WTC11 (cell line): Measurements from ENCODE around the gene NKX3-2. TPM values are rescaled to one million over a fixed set of nuclear protein-coding genes. Genes with fewer than 3 reads are reported as not detected.
A peak's percentile ranks its signal among the peaks of the same experiment; 100 is the strongest.

Experiments
- ATAC-seq: fragments of 200-7000 bp; cut with Tn5 transposase; 2 replicates; pipeline ENCODE4 v1.10.0; 2021; ENCODE audit warnings: mild to moderate bottlenecking, moderate library complexity
- CTCF ChIA-PET: fragments of 300-600 bp; sonication (Branson Sonifier 250); formaldehyde crosslinking; loops from one replicate; lab custom pipeline; 2021; ENCODE audit warnings: antibody characterized with exemption; lab: Charles Lee
- POLR2A ChIA-PET: fragments of 350-600 bp; sonication (Branson Sonifier 250); formaldehyde crosslinking; loops from one replicate; lab custom pipeline; 2021; ENCODE audit warnings: antibody characterized with exemption; lab: Charles Lee
- DNase-seq: peaks from one replicate; pipeline ENCODE4 v3.0.0; 2021; ENCODE audit warnings: low spot score
- H3K27ac Mint-ChIP-seq: 2 replicates; pipeline ENCODE4 v1.8.0; 2021; ENCODE audit warnings: mixed read lengths
- H3K27me3 Mint-ChIP-seq: 2 replicates; pipeline ENCODE4 v1.8.0; 2021; ENCODE audit warnings: low read depth, mild to moderate bottlenecking, moderate library complexity, mixed read lengths
- H3K36me3 Mint-ChIP-seq: 2 replicates; pipeline ENCODE4 v1.8.0; 2021; ENCODE audit warnings: mixed read lengths
- H3K4me1 Mint-ChIP-seq: 2 replicates; pipeline ENCODE4 v1.8.0; 2022; ENCODE audit warnings: mixed read lengths
- H3K4me3 Mint-ChIP-seq: 2 replicates; pipeline ENCODE4 v1.8.0; 2021; ENCODE audit warnings: mild to moderate bottlenecking, moderate library complexity, mixed read lengths
- H3K9me3 Mint-ChIP-seq: 2 replicates; pipeline ENCODE4 v1.8.0; 2021; ENCODE audit warnings: mixed read lengths
- FOXJ3 ChIP-seq: sonication (generic); formaldehyde crosslinking; IDR thresholded peaks from 2 replicates; pipeline ENCODE4 v1.9.0; 2021; ENCODE audit warnings: missing genetic modification reagents, mild to moderate bottlenecking, borderline replicate concordance
- NFATC4 ChIP-seq: fragments of 250-450 bp; sonication (Bioruptor Pico); IDR thresholded peaks from 2 replicates; pipeline ENCODE4 v1.9.0; 2021; ENCODE audit warnings: mild to moderate bottlenecking
- NR3C1 ChIP-seq: sonication (generic); formaldehyde crosslinking; conservative IDR thresholded peaks from 2 replicates; pipeline ENCODE4 v1.8.1; 2023; ENCODE audit warnings: low read depth, mild to moderate bottlenecking, missing genetic modification reagents
- OVOL2 ChIP-seq: fragments of 250-450 bp; sonication (Bioruptor Pico); IDR thresholded peaks from 2 replicates; pipeline ENCODE4 v1.9.0; 2021; ENCODE audit warnings: mild to moderate bottlenecking, borderline replicate concordance
- PRRX2 ChIP-seq: fragments of 250-450 bp; sonication (Bioruptor Pico); IDR thresholded peaks from 2 replicates; pipeline ENCODE4 v1.8.0; 2021; ENCODE audit warnings: mild to moderate bottlenecking
- RORB ChIP-seq: fragments of 250-450 bp; sonication (Bioruptor Pico); IDR thresholded peaks from 2 replicates; pipeline ENCODE4 v1.9.0; 2021; ENCODE audit warnings: mild to moderate bottlenecking
- SMAD4 ChIP-seq: sonication (generic); formaldehyde crosslinking; IDR thresholded peaks from 2 replicates; pipeline ENCODE4 v1.8.0; 2022; ENCODE audit warnings: mild to moderate bottlenecking, missing genetic modification reagents
- TCF7 ChIP-seq: sonication (generic); formaldehyde crosslinking; IDR thresholded peaks from 2 replicates; pipeline ENCODE4 v1.8.0; 2022; ENCODE audit warnings: mild to moderate bottlenecking, low read depth, missing genetic modification reagents, moderate library complexity
- ZNF138 ChIP-seq: sonication (generic); formaldehyde crosslinking; conservative IDR thresholded peaks from 2 replicates; pipeline ENCODE4 v1.8.1; 2022; ENCODE audit warnings: mild to moderate bottlenecking, moderate library complexity, missing genetic modification reagents
- ZNF317 ChIP-seq: sonication (generic); formaldehyde crosslinking; IDR thresholded peaks from 2 replicates; pipeline ENCODE4 v1.8.1; 2023; ENCODE audit warnings: low read depth, mild to moderate bottlenecking, moderate library complexity, missing genetic modification reagents, borderline replicate concordance
- total RNA-seq: library from RNA; stranded (reverse); gene quantifications from 3 replicates; pipeline ENCODE4 v1.2.3, GENCODE V29; 2021
- TF ChIP-seq, protein P1 (sequence below): sonication (generic); formaldehyde crosslinking; IDR thresholded peaks from 2 replicates; pipeline ENCODE4 v1.8.1; 2023; ENCODE audit warnings: mild to moderate bottlenecking, missing genetic modification reagents, borderline replicate concordance
- TF ChIP-seq, protein P2 (sequence below): fragments of 250-450 bp; sonication (Bioruptor Pico); IDR thresholded peaks from 2 replicates; pipeline ENCODE4 v1.9.0; 2021; ENCODE audit warnings: mild to moderate bottlenecking, borderline replicate concordance
- TF ChIP-seq, protein P3 (sequence below): fragments of 250-450 bp; sonication (Bioruptor Pico); conservative IDR thresholded peaks from 2 replicates; pipeline ENCODE4 v1.9.0; 2021; ENCODE audit warnings: mild to moderate bottlenecking
- TF ChIP-seq, protein P4 (sequence below): sonication (generic); formaldehyde crosslinking; conservative IDR thresholded peaks from 2 replicates; pipeline ENCODE4 v1.8.1; 2022; ENCODE audit warnings: mild to moderate bottlenecking, missing genetic modification reagents
- TF ChIP-seq, protein P5 (sequence below): fragments of 250-450 bp; sonication (Bioruptor Pico); IDR thresholded peaks from 2 replicates; pipeline ENCODE4 v1.9.0; 2021; ENCODE audit warnings: moderate library complexity, mild to moderate bottlenecking, inconsistent platforms, borderline replicate concordance
- TF ChIP-seq, protein P6 (sequence below): sonication (generic); formaldehyde crosslinking; IDR thresholded peaks from 2 replicates; pipeline ENCODE4 v1.8.1; 2023; ENCODE audit warnings: mild to moderate bottlenecking, missing genetic modification reagents

Gene NKX3-2
- total RNA-seq, 1 experiment from 2014 or later: 0.07 TPM

DNA sequence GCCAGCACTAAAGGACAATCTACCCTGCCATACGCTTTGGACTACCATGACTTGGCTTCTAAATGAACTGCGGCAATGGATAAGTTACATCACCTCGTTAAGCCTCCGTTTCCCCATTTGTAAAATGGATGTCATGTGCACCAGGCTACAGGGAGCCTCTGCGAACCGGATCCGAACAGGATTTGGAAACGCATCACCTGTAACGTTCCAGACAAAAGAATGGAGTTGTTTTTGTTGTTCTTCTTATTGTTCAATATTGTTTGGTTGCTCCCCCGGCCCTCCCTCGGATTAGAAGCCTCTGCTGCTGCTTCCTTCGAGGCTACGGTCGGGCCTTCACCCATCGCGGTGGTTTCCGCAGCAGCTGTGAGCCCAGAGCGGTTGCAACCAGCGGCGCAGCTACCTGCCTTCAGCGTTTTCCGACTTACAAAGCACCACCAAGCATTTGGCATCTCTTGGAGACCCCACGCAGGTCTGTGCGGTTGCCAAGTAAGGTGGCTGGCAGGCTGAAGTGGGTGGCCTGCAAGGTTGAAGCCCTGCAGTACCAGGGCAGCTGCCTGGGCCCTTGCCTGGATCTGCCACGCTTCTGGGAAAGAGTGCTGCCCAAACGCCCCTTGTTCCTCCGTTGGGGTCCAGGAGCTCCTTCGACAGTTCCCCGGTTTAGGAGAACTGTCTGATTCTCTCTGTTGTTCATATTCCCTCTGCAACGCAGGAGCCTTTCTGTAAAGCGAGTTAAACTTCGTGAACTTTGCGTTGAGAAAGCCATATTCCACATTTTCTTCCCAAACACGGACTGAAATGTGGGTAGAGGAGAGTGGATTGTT, 7.1 kb downstream of the NKX3-2 start:
- Mint-ChIP-seq H3K9me3 (no peaks in the 10 kb centered on the region), H3K27ac (no peak overlapping the region), H3K36me3 (peaks cover 7% of the 10 kb centered on the region; the same call in 1 of the 2 replicates), H3K27me3 (peaks cover 100% of the 10 kb centered on the region), H3K4me3 (no peak overlapping the region; the same call in 1 of the 2 replicates), H3K4me1 (peaks cover 87% of the 10 kb centered on the region)
- ChIA-PET CTCF (interaction anchor here (0.6 to 1.0 kb wide), 3 partner anchors 13 to 1275 kb away, joined by 3 to 7 read pairs (median 4); partner anchors contain the start of gene RAB28), POLR2A (no interaction called here)
- no peak for DNase-seq
- TF ChIP-seq, protein P1, sequence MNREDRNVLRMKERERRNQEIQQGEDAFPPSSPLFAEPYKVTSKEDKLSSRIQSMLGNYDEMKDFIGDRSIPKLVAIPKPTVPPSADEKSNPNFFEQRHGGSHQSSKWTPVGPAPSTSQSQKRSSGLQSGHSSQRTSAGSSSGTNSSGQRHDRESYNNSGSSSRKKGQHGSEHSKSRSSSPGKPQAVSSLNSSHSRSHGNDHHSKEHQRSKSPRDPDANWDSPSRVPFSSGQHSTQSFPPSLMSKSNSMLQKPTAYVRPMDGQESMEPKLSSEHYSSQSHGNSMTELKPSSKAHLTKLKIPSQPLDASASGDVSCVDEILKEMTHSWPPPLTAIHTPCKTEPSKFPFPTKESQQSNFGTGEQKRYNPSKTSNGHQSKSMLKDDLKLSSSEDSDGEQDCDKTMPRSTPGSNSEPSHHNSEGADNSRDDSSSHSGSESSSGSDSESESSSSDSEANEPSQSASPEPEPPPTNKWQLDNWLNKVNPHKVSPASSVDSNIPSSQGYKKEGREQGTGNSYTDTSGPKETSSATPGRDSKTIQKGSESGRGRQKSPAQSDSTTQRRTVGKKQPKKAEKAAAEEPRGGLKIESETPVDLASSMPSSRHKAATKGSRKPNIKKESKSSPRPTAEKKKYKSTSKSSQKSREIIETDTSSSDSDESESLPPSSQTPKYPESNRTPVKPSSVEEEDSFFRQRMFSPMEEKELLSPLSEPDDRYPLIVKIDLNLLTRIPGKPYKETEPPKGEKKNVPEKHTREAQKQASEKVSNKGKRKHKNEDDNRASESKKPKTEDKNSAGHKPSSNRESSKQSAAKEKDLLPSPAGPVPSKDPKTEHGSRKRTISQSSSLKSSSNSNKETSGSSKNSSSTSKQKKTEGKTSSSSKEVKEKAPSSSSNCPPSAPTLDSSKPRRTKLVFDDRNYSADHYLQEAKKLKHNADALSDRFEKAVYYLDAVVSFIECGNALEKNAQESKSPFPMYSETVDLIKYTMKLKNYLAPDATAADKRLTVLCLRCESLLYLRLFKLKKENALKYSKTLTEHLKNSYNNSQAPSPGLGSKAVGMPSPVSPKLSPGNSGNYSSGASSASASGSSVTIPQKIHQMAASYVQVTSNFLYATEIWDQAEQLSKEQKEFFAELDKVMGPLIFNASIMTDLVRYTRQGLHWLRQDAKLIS (CRISPR knock-in tag): no peak
- TF ChIP-seq FOXJ3: no peak
- no peak for TF ChIP-seq ZNF138 (CRISPR knock-in tag)
- TF ChIP-seq, protein P2, sequence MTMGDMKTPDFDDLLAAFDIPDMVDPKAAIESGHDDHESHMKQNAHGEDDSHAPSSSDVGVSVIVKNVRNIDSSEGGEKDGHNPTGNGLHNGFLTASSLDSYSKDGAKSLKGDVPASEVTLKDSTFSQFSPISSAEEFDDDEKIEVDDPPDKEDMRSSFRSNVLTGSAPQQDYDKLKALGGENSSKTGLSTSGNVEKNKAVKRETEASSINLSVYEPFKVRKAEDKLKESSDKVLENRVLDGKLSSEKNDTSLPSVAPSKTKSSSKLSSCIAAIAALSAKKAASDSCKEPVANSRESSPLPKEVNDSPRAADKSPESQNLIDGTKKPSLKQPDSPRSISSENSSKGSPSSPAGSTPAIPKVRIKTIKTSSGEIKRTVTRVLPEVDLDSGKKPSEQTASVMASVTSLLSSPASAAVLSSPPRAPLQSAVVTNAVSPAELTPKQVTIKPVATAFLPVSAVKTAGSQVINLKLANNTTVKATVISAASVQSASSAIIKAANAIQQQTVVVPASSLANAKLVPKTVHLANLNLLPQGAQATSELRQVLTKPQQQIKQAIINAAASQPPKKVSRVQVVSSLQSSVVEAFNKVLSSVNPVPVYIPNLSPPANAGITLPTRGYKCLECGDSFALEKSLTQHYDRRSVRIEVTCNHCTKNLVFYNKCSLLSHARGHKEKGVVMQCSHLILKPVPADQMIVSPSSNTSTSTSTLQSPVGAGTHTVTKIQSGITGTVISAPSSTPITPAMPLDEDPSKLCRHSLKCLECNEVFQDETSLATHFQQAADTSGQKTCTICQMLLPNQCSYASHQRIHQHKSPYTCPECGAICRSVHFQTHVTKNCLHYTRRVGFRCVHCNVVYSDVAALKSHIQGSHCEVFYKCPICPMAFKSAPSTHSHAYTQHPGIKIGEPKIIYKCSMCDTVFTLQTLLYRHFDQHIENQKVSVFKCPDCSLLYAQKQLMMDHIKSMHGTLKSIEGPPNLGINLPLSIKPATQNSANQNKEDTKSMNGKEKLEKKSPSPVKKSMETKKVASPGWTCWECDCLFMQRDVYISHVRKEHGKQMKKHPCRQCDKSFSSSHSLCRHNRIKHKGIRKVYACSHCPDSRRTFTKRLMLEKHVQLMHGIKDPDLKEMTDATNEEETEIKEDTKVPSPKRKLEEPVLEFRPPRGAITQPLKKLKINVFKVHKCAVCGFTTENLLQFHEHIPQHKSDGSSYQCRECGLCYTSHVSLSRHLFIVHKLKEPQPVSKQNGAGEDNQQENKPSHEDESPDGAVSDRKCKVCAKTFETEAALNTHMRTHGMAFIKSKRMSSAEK (CRISPR knock-in tag): no peak
- no peak for ATAC-seq

DNA sequence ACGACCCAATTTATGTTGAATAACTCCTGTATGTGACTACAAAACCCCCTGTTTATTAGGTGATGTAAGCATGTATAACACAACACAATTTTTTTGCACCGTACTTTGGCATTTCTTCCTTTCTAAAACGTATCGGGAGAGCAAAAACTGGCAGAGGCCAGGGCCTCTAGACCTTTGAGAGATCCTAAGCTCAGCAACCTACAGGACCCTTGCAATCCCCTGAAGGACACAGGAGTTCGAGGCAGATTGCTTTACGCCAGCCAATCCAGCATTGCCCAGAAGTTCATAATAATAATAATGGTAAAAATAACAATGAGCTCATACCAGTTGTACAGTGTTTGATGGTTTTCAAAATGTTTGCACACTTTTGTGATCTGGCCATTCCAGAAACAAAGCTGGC, 7.7 kb downstream of the NKX3-2 start:
- Mint-ChIP-seq H3K4me3 (peak overlapping the region; percentile 8; the same call in 1 of the 2 replicates), H3K27ac (no peak overlapping the region), H3K27me3 (peaks cover 100% of the 10 kb centered on the region), H3K4me1 (peaks cover 91% of the 10 kb centered on the region), H3K36me3 (peaks cover 7% of the 10 kb centered on the region; the same call in 1 of the 2 replicates), H3K9me3 (no peaks in the 10 kb centered on the region)
- no peak for ATAC-seq
- CTCF ChIA-PET: interaction anchor here (0.6 to 1.0 kb wide), 3 partner anchors 12 to 1275 kb away, joined by 3 to 7 read pairs (median 4); partner anchors contain the start of gene RAB28
- POLR2A ChIA-PET: no interaction called here
- DNase-seq: no peak
- TF ChIP-seq, protein P3, sequence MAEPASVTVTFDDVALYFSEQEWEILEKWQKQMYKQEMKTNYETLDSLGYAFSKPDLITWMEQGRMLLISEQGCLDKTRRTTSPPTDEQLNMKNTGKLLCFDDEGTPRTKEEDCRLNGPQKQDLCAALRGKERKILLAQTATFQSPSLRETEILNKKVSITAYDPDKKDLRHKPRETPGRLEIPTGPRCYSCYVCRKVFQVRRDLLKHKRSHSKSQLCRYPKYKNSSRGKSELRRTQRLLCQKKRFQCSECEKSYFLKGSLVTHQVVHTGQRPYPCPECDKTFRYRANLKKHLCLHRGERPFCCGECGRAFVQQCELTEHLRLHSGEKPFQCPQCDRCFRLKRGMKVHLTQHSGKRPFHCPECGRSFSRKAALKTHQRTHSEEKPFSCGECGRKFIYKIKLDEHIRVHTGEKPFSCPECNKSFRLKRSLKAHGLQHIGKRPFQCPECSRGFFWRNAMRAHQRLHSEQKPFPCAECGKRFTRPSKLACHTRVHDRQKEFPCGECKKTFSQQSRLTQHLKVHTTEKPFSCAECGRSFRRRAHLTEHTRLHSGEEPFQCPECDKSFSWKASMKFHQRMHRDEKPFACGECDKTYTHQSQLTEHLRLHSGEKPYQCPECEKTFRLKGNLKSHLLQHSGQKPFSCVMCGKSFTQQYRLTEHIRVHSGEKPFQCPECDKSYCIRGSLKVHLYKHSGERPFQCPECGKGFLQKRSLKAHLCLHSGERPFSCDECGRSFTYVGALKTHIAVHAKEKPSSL (CRISPR knock-in tag): no peak
- TF ChIP-seq RORB (CRISPR knock-in tag) (no peak), NR3C1 (CRISPR knock-in tag) (no peak), OVOL2 (CRISPR knock-in tag) (no peak), SMAD4 (CRISPR knock-in tag) (no peak), NFATC4 (CRISPR knock-in tag) (no peak), PRRX2 (CRISPR knock-in tag) (no peak), TCF7 (no peak), ZNF317 (CRISPR knock-in tag) (no peak)
- TF ChIP-seq, protein P4, sequence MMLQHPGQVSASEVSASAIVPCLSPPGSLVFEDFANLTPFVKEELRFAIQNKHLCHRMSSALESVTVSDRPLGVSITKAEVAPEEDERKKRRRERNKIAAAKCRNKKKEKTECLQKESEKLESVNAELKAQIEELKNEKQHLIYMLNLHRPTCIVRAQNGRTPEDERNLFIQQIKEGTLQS (CRISPR knock-in tag): no peak
- TF ChIP-seq, protein P5, sequence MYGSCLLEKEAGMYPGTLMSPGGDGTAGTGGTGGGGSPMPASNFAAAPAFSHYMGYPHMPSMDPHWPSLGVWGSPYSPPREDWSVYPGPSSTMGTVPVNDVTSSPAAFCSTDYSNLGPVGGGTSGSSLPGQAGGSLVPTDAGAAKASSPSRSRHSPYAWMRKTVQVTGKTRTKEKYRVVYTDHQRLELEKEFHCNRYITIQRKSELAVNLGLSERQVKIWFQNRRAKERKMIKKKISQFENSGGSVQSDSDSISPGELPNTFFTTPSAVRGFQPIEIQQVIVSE (CRISPR knock-in tag): no peak
- TF ChIP-seq, protein P6, sequence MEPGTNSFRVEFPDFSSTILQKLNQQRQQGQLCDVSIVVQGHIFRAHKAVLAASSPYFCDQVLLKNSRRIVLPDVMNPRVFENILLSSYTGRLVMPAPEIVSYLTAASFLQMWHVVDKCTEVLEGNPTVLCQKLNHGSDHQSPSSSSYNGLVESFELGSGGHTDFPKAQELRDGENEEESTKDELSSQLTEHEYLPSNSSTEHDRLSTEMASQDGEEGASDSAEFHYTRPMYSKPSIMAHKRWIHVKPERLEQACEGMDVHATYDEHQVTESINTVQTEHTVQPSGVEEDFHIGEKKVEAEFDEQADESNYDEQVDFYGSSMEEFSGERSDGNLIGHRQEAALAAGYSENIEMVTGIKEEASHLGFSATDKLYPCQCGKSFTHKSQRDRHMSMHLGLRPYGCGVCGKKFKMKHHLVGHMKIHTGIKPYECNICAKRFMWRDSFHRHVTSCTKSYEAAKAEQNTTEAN: no peak
